G401 (cell line): ENCODE measurements around the gene UGT1A6. TPM values are rescaled to one million over a fixed set of nuclear protein-coding genes. Genes with fewer than 3 reads are reported as not detected.

Experiments
- total RNA-seq: library from RNA; depleted of rRNA; stranded (reverse); fragments of >200 nt; shearing (Covaris generic); gene quantifications from 2 replicates; pipeline ENCODE4 v1.2.3, GENCODE V29; 2014; rRNA removed

Gene UGT1A6
- total RNA-seq, 1 experiment from 2014 or later: not detected

Other genes starting within 250 kb of the UGT1A6 start
- gene USP40, start 126.1 kb upstream of the UGT1A6 start, total RNA-seq: 21.7 and 23.8 TPM in 2 replicates
- not detected in 2 replicates for gene UGT1A8, start 75.3 kb upstream of the UGT1A6 start, total RNA-seq
- not detected in 2 replicates for gene UGT1A10, start 56.4 kb upstream of the UGT1A6 start, total RNA-seq
- not detected in 2 replicates for gene UGT1A9, start 21.0 kb upstream of the UGT1A6 start, total RNA-seq
- not detected in 2 replicates for gene UGT1A7, start 11.0 kb upstream of the UGT1A6 start, total RNA-seq
- gene UGT1A5, start 20.0 kb downstream of the UGT1A6 start, total RNA-seq: not detected in 2 replicates
- gene UGT1A4, start 25.8 kb downstream of the UGT1A6 start, total RNA-seq: not detected in 2 replicates
- not detected in 2 replicates for gene UGT1A3, start 36.2 kb downstream of the UGT1A6 start, total RNA-seq
- not detected in 2 replicates for gene UGT1A1, start 67.4 kb downstream of the UGT1A6 start, total RNA-seq
- not detected in 2 replicates for gene MROH2A, start 85.4 kb downstream of the UGT1A6 start, total RNA-seq
- 25.0 and 38.5 TPM in 2 replicates for gene HJURP, start 161.6 kb downstream of the UGT1A6 start, total RNA-seq
- not detected in 2 replicates for gene TRPM8, start 224.5 kb downstream of the UGT1A6 start, total RNA-seq